Erythroblast (primary cell): ENCODE data around the gene SENP1.

ENCODE experiments used
- GATA1 ChIP-seq: IDR thresholded peaks from 2 replicates; pipeline ENCODE4 v1.6.1; 2011; ENCODE audit warnings: low read depth, mild to moderate bottlenecking, control low read depth, low read length, moderate library complexity
- POLR2A ChIP-seq: IDR thresholded peaks from 2 replicates; pipeline ENCODE4 v1.6.1; 2011; ENCODE audit warnings: mild to moderate bottlenecking, low read length

- TF ChIP-seq POLR2A = no peak
- TF ChIP-seq GATA1 = no peak
Measured at GRCh38 chr12:48072266-48072665, 33.6 kb downstream of the SENP1 start.
